Activated CD8-positive, alpha-beta T cell treated with anti-CD3 and anti-CD28 coated beads, Interleukin-2, amount 10 ng/mL, durations not matched to agents 7 days and 5 days (primary cell): ENCODE measurements around the gene SHISAL1. TPM values are rescaled to one million over a fixed set of nuclear protein-coding genes. Genes with fewer than 3 reads are reported as not detected.
A peak's percentile ranks its signal among the peaks of the same experiment; 100 is the strongest.
"Not testable (repeated sequence)": the region's sequence is repeated elsewhere in the genome, so short reads cannot be mapped to it uniquely, and the experiment has no call there.

ENCODE experiments used
- ATAC-seq: fragments of 150-1000 bp; cut with Tn5 transposase; one replicate; pipeline ENCODE4 v1.10.0; 2021; ENCODE audit warnings: moderate library complexity
- CTCF ChIA-PET: fragments of 350-600 bp; sonication (Branson Sonifier 250); formaldehyde crosslinking; loops from one replicate; lab custom pipeline; 2021; ENCODE audit warnings: antibody characterized with exemption; lab: Charles Lee
- POLR2A ChIA-PET: fragments of 350-600 bp; sonication (Branson Sonifier 250); formaldehyde crosslinking; loops from one replicate; lab custom pipeline; 2021; ENCODE audit warnings: antibody characterized with exemption; lab: Charles Lee
- DNase-seq: peaks from one replicate; pipeline ENCODE4 v3.0.0-alpha.2; 2020
- H3K27ac Mint-ChIP-seq: one replicate; pipeline ENCODE4 v1.8.0; 2021; ENCODE audit warnings: mild to moderate bottlenecking, mixed read lengths
- H3K27me3 Mint-ChIP-seq: one replicate; pipeline ENCODE4 v1.8.0; 2021; ENCODE audit warnings: low read depth, mixed read lengths
- H3K36me3 Mint-ChIP-seq: one replicate; pipeline ENCODE4 v1.8.0; 2021; ENCODE audit warnings: low read depth, mixed read lengths
- H3K4me1 Mint-ChIP-seq: one replicate; pipeline ENCODE4 v1.8.0; 2021; ENCODE audit warnings: low read depth, mixed read lengths
- H3K4me3 Mint-ChIP-seq: one replicate; pipeline ENCODE4 v1.8.0; 2021; ENCODE audit warnings: mild to moderate bottlenecking, mixed read lengths
- H3K9me3 Mint-ChIP-seq: one replicate; pipeline ENCODE4 v1.8.0; 2022; ENCODE audit warnings: mixed read lengths; ENCODE audit not compliant: insufficient read depth
- total RNA-seq, 2 experiments: library from RNA; stranded (reverse); gene quantifications; one replicate each; pipeline ENCODE4 v1.2.3, GENCODE V29; 2021

Gene SHISAL1
- total RNA-seq, 2 experiments from 2014 or later = not detected

DNA sequence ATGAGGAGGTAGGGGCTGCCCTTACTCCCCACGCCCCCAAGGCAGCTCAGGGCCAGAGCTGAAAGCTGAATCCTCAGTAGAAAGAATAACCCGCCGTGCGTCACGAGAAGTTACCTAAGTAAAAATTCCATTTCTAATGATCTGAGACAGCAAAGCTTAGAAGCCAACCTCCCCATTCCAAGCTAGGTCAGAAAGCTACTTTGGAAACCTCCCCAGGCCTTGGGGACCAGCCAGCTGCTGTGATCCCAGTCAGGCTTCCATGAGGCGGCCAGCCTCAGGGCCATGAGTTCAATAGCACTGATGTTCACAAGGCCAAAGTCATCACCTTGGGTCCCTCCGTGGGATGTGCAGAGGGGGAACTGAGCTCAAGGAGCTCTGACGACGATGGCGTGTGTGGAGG is 6.9 kb downstream of the SHISAL1 start:
- Mint-ChIP-seq H3K27ac (peak overlapping the region; percentile 18), H3K27me3 (peaks cover 7% of the 10 kb centered on the region), H3K9me3 (no peaks in the 10 kb centered on the region), H3K4me3 (no peak overlapping the region), H3K4me1 (no peaks in the 10 kb centered on the region), H3K36me3 (no peaks in the 10 kb centered on the region)
- CTCF ChIA-PET = no interaction called here
- POLR2A ChIA-PET = no interaction called here
- DNase-seq (no peak), ATAC-seq (no peak)

DNA sequence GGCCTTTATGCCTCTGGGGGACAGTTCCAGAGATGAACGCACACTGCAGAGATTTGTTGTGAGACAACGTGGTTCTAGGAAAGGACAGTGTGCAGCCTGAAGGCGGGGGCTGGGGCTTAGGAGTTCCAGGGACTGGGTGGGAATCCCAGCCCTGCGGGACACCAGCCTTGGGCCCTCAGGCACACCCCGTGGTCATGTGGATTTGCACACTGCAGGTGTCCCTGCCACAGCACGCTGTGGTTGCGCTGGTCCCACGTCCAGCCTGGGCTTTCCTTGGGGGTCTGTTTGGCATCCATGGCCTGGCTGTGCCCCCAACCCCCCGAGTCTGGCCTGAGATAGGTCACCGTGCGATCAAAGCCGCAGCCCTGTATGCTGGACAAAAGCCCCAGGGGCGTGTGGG is 7.3 kb downstream of the SHISAL1 start:
- H3K27me3 Mint-ChIP-seq = peaks cover 7% of the 10 kb centered on the region
- no peaks in the 10 kb centered on the region for H3K4me1 Mint-ChIP-seq
- no peak overlapping the region for H3K4me3 Mint-ChIP-seq
- ChIA-PET CTCF (no interaction called here), POLR2A (no interaction called here)
- no peaks in the 10 kb centered on the region for H3K9me3 Mint-ChIP-seq
- no peak for ATAC-seq
- no peak overlapping the region for H3K27ac Mint-ChIP-seq
- DNase-seq = no peak
- H3K36me3 Mint-ChIP-seq = no peaks in the 10 kb centered on the region

- ATAC-seq = no peak
- POLR2A ChIA-PET = interaction anchor here (0.7 kb wide), 1 partner anchor 23 kb away, joined by 3 read pairs; no protein-coding TSS in a partner anchor
- no peak overlapping the region for H3K4me3 Mint-ChIP-seq
- no peaks in the 10 kb centered on the region for H3K9me3 Mint-ChIP-seq
- DNase-seq = no peak
- H3K4me1 Mint-ChIP-seq = no peaks in the 10 kb centered on the region
- peaks cover 8% of the 10 kb centered on the region for H3K27me3 Mint-ChIP-seq
- CTCF ChIA-PET = no interaction called here
- no peaks in the 10 kb centered on the region for H3K36me3 Mint-ChIP-seq
- no peak overlapping the region for H3K27ac Mint-ChIP-seq
Observed at GRCh38 chr22:44304911-44305310, 7.8 kb downstream of the SHISAL1 start.

- CTCF ChIA-PET = no interaction called here
- Mint-ChIP-seq H3K4me3 (no peak overlapping the region), H3K27ac (no peak overlapping the region), H3K9me3 (no peaks in the 10 kb centered on the region), H3K27me3 (peaks cover 12% of the 10 kb centered on the region), H3K4me1 (no peaks in the 10 kb centered on the region), H3K36me3 (no peaks in the 10 kb centered on the region)
- no peak for DNase-seq
- ATAC-seq = no peak
- POLR2A ChIA-PET = interaction anchor here (0.7 kb wide), 1 partner anchor 23 kb away, joined by 3 read pairs; no protein-coding TSS in a partner anchor
Observed at GRCh38 chr22:44304354-44304753, 8.4 kb downstream of the SHISAL1 start.

GRCh38 chr22:44302363-44302762 is 10.4 kb downstream of the SHISAL1 start:
- H3K4me1 Mint-ChIP-seq, POLR2A ChIA-PET, ATAC-seq, H3K36me3 Mint-ChIP-seq, CTCF ChIA-PET, H3K27ac Mint-ChIP-seq, H3K9me3 Mint-ChIP-seq, DNase-seq, H3K4me3 Mint-ChIP-seq: not testable (repeated sequence)
- H3K27me3 Mint-ChIP-seq = peaks cover 12% of the 10 kb centered on the region

DNA sequence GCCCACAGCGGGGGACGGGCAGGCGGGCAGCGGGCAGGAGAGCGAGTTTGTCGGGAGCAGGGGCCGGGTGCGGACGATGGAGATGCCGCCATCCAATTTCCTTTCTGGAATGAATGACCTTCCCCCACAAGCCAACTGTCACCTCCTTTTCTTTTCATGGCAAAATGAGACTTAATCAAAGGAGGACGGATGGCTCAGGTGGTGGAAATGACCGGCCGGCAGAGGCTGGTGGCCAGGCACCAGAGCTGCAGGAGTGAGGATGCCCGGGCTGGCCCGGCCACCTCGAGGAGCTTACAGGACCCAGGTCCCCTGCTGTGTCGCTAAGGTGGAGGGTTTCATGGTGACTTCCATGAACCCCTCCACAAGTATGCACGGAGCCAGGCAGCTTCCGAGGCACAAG is 11.7 kb downstream of the SHISAL1 start:
- Mint-ChIP-seq H3K36me3 (no peaks in the 10 kb centered on the region), H3K4me3 (no peak overlapping the region), H3K27me3 (peaks cover 9% of the 10 kb centered on the region), H3K9me3 (no peaks in the 10 kb centered on the region), H3K4me1 (no peaks in the 10 kb centered on the region), H3K27ac (no peak overlapping the region)
- DNase-seq (no peak), ATAC-seq (no peak)
- CTCF ChIA-PET = no interaction called here
- POLR2A ChIA-PET = no interaction called here

GRCh38 chr22:44299124-44299523 is 13.6 kb downstream of the SHISAL1 start:
- ATAC-seq (no peak), DNase-seq (no peak)
- ChIA-PET POLR2A (no interaction called here), CTCF (no interaction called here)
- Mint-ChIP-seq H3K9me3 (no peaks in the 10 kb centered on the region), H3K36me3 (no peaks in the 10 kb centered on the region), H3K27ac (no peak overlapping the region), H3K27me3 (peaks cover 9% of the 10 kb centered on the region), H3K4me1 (no peaks in the 10 kb centered on the region), H3K4me3 (no peak overlapping the region)

GRCh38 chr22:44298406-44299091 is 14.2 kb downstream of the SHISAL1 start:
- ATAC-seq (no peak), DNase-seq (no peak)
- POLR2A ChIA-PET = no interaction called here
- Mint-ChIP-seq H3K27me3 (peaks cover 11% of the 10 kb centered on the region), H3K4me1 (no peaks in the 10 kb centered on the region), H3K36me3 (no peaks in the 10 kb centered on the region), H3K27ac (no peak overlapping the region), H3K4me3 (no peak overlapping the region), H3K9me3 (no peaks in the 10 kb centered on the region)
- CTCF ChIA-PET = no interaction called here

GRCh38 chr22:44297470-44298061 is 15.2 kb downstream of the SHISAL1 start:
- Mint-ChIP-seq H3K4me1 (no peaks in the 10 kb centered on the region), H3K27ac (no peak overlapping the region), H3K36me3 (no peaks in the 10 kb centered on the region), H3K27me3 (peaks cover 11% of the 10 kb centered on the region), H3K4me3 (no peak overlapping the region), H3K9me3 (no peaks in the 10 kb centered on the region)
- ATAC-seq = no peak
- CTCF ChIA-PET = no interaction called here
- DNase-seq = no peak
- POLR2A ChIA-PET = no interaction called here

- ChIA-PET CTCF (interaction anchor here (1.3 kb wide), 1 partner anchor 21 kb away, joined by 6 read pairs; no protein-coding TSS in a partner anchor), POLR2A (no interaction called here)
- no peaks in the 10 kb centered on the region for H3K36me3 Mint-ChIP-seq
- H3K9me3 Mint-ChIP-seq = no peaks in the 10 kb centered on the region
- H3K4me3 Mint-ChIP-seq = no peak overlapping the region
- H3K27ac Mint-ChIP-seq = no peak overlapping the region
- no peaks in the 10 kb centered on the region for H3K4me1 Mint-ChIP-seq
- ATAC-seq (no peak), DNase-seq (no peak)
- H3K27me3 Mint-ChIP-seq = peaks cover 10% of the 10 kb centered on the region
Observed at GRCh38 chr22:44295406-44295805, 17.3 kb downstream of the SHISAL1 start.

GRCh38 chr22:44293876-44294275 is 18.9 kb downstream of the SHISAL1 start:
- DNase-seq = no peak
- H3K9me3 Mint-ChIP-seq = no peaks in the 10 kb centered on the region
- H3K27ac Mint-ChIP-seq = no peak overlapping the region
- no peak overlapping the region for H3K4me3 Mint-ChIP-seq
- no peak for ATAC-seq
- H3K36me3 Mint-ChIP-seq = no peaks in the 10 kb centered on the region
- ChIA-PET POLR2A (interaction anchor here (0.6 kb wide), 1 partner anchor 1584 kb away, joined by 3 read pairs; no protein-coding TSS in a partner anchor), CTCF (no interaction called here)
- H3K4me1 Mint-ChIP-seq = no peaks in the 10 kb centered on the region
- peaks cover 3% of the 10 kb centered on the region for H3K27me3 Mint-ChIP-seq

GRCh38 chr22:44293034-44293433 is 19.7 kb downstream of the SHISAL1 start:
- H3K4me3 Mint-ChIP-seq = no peak overlapping the region
- no peak overlapping the region for H3K27ac Mint-ChIP-seq
- H3K4me1 Mint-ChIP-seq = no peaks in the 10 kb centered on the region
- CTCF ChIA-PET = no interaction called here
- no peaks in the 10 kb centered on the region for H3K36me3 Mint-ChIP-seq
- DNase-seq = no peak
- POLR2A ChIA-PET = no interaction called here
- peaks cover 3% of the 10 kb centered on the region for H3K27me3 Mint-ChIP-seq
- no peak for ATAC-seq
- no peaks in the 10 kb centered on the region for H3K9me3 Mint-ChIP-seq
